Mammary epithelial cell (primary cell): ENCODE results near the gene SERPINB6.

Experiments
- CTCF ChIP-seq, 2 donors: IDR thresholded peaks in 1 of 2; conservative IDR thresholded peaks in 1 of 2; 2 replicates each; pipeline ENCODE4 v1.5.1; 2011 to 2012; ENCODE audit warnings: inconsistent platforms in 2 of 2, low read length in 2 of 2, mild to moderate bottlenecking in 2 of 2, control low read depth in 1 of 2, low read depth in 1 of 2; ENCODE audit not compliant: insufficient read depth in 1 of 2; ENCODE audit errors: extremely low read depth in 1 of 2
- EZH2 ChIP-seq: IDR thresholded peaks from 2 replicates; pipeline ENCODE4 v1.6.1; 2012; ENCODE audit warnings: low read length, inconsistent platforms, borderline replicate concordance

DNA sequence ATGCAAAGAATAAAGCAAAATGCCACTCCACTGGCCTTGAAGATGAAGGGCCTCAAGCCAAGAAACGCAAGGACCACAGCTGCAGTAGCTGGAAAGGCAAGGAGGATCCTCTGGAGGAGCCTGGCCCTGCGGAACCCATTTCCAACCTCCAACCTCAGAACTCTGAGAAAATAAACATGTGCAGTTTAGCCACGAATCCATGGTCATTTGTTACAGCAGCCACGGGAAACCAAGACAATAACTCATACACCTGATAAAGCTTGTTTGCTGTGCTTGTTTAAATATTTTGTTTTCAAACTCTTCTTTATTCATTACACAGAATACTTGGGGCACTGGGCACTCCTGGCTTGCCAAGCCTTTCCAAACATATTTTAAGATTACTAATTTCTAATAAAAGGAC, 10.4 kb downstream of the SERPINB6 start:
- TF ChIP-seq CTCF (conservative IDR thresholded peaks at IDR 0.05 in 1 of 2, IDR thresholded peaks at IDR 0.05 in 1 of 2; ENCODE audit: extremely low read depth in 1 of 2, insufficient read depth in 1 of 2, low read depth in 1 of 2, low read length in 2 of 2) (no peak), EZH2 (no peak)
